Gastroesophageal sphincter (tissue), 4 donors: Measurements from ENCODE around the gene FAM13A. TPM values are rescaled to one million over a fixed set of nuclear protein-coding genes. Genes with fewer than 3 reads are reported as not detected.

Experiments
- ATAC-seq: fragments of 150-250 bp; one replicate; pipeline ENCODE4 v1.9.1; 2016; ENCODE audit warnings: mild to moderate bottlenecking, moderate library complexity
- H3K27ac ChIP-seq, 4 donors: fragments of 200-600 bp; sonication (generic) in 3 of 4; 1 replicate in 3 of 4; 2 replicates in 1 of 4; pipeline ENCODE4 v1.5.1; 2016 to 2019
- H3K27me3 ChIP-seq: fragments of 200-600 bp; sonication (generic); one replicate; pipeline ENCODE4 v1.5.1; 2019
- H3K36me3 ChIP-seq, 2 donors: fragments of 200-600 bp; sonication (generic); one replicate each; pipeline ENCODE4 v1.5.1; 2019; ENCODE audit warnings: control low read depth in 1 of 2
- H3K4me1 ChIP-seq, 3 donors: fragments of 200-600 bp; sonication (generic); 1 replicate in 2 of 3; 2 replicates in 1 of 3; pipeline ENCODE4 v1.5.1; 2016 to 2019; ENCODE audit warnings: control low read depth in 2 of 3
- H3K4me3 ChIP-seq, 2 donors: fragments of 200-600 bp; sonication (generic); one replicate each; pipeline ENCODE4 v1.5.1; 2019; ENCODE audit warnings: mild to moderate bottlenecking in 1 of 2, moderate library complexity in 1 of 2
- H3K9me3 ChIP-seq, 3 donors: fragments of 200-600 bp; sonication (generic); one replicate each; pipeline ENCODE4 v1.5.1; 2017 to 2019; ENCODE audit warnings: control low read depth in 2 of 3
- EP300 ChIP-seq: sonication (generic); formaldehyde crosslinking; IDR thresholded peaks from one replicate; pipeline ENCODE4 v1.6.1; 2017; ENCODE audit warnings: antibody characterized with exemption, mild to moderate bottlenecking
- POLR2A ChIP-seq, 2 donors: fragments of 450-650 bp; IDR thresholded peaks; one replicate each; pipeline ENCODE4 v1.6.1; 2017; ENCODE audit warnings: antibody characterized with exemption in 2 of 2, mild to moderate bottlenecking in 2 of 2, moderate library complexity in 1 of 2
- POLR2AphosphoS5 ChIP-seq: sonication (generic); formaldehyde crosslinking; IDR thresholded peaks from one replicate; pipeline ENCODE4 v1.6.1; 2017; ENCODE audit warnings: antibody characterized with exemption
- WGBS, 2 donors: methylation state at CpG; one replicate each; pipeline ENCODE4 v1.1.5; 2018; ENCODE audit warnings: low coverage in 1 of 2; 5-methylcytosine and 5-hydroxymethylcytosine counted together
- total RNA-seq, 4 donors: library from RNA; depleted of rRNA; stranded (reverse); fragments of >200 nt; gene quantifications; one replicate each; pipeline ENCODE4 v1.1.0, GENCODE V29; 2016
- TF ChIP-seq, protein P1 (sequence below), 4 experiments: fragments of 200-600 bp in 2 of 4; fragments of 450-650 bp in 2 of 4; sonication (generic) in 1 of 4; IDR thresholded peaks; one replicate each; pipeline ENCODE4 v1.5.1; 2017 to 2019; ENCODE audit warnings: antibody characterized with exemption in 4 of 4, mild to moderate bottlenecking in 2 of 4, moderate library complexity in 2 of 4

The FAM13A gene
- total RNA-seq, 4 donors from 2014 or later, result 22.8 to 46.9 (median 35.2) TPM

DNA sequence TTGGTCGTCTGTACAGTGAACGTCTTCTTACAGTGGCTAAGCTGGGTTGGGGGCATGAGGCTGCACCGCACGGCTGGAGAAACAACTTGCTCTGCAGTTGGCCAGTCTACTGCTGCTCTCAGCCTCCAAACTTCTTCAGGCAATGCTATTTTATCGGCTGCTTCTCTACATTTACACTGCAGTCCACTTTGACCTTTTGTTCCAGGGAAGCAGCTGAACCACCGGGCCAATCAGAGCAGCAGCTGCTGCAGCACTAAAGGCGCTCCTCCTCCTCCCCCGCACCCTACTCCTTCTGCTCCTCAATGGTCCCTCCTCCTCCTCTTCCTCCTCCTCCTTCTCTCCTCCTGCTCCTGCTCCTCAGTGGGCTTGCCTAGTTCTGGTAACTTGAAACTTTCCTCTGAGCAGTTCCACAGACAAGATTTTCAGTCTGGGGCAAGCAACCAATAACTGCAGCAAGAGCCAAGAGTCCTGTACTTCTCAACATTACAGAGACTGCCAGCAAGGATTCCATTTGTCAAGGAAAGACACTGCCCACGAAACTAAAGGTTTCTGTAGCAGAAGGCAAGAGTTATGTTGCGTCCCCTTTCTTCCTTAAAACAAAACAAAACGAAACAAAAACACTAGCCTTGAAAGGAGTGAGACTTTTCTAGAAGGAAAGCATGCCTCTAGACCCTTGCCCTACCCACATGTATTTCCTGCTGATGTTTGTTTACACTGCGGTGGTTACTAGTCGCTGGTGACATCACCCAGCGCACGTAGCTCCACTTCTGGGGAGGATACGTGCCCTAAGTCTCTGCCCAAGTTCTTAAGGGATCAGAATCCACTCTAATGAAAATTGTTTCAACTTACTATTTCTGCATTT is 233.7 kb downstream of the FAM13A start:
- peak overlapping the region; percentile 54 to 96 for H3K4me3 ChIP-seq
- 0 to 1% methylated on average over 13 to 14 of the region's 16 CpGs for WGBS, 2 donors
- ATAC-seq, result peak; percentile 96
- no peaks in the 10 kb centered on the region for H3K27me3 ChIP-seq
- H3K27ac ChIP-seq, result peak overlapping the region; percentile 82 to 99 (median 86)
- no peaks in the 10 kb centered on the region for H3K9me3 ChIP-seq
- H3K4me1 ChIP-seq, result peaks cover 4 to 55% (median 16%) of the 10 kb centered on the region in 3 donors
- peak; percentile 54 for TF ChIP-seq POLR2A (IDR thresholded peaks at IDR 0.05)
- TF ChIP-seq, protein P1, sequence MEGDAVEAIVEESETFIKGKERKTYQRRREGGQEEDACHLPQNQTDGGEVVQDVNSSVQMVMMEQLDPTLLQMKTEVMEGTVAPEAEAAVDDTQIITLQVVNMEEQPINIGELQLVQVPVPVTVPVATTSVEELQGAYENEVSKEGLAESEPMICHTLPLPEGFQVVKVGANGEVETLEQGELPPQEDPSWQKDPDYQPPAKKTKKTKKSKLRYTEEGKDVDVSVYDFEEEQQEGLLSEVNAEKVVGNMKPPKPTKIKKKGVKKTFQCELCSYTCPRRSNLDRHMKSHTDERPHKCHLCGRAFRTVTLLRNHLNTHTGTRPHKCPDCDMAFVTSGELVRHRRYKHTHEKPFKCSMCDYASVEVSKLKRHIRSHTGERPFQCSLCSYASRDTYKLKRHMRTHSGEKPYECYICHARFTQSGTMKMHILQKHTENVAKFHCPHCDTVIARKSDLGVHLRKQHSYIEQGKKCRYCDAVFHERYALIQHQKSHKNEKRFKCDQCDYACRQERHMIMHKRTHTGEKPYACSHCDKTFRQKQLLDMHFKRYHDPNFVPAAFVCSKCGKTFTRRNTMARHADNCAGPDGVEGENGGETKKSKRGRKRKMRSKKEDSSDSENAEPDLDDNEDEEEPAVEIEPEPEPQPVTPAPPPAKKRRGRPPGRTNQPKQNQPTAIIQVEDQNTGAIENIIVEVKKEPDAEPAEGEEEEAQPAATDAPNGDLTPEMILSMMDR (IDR thresholded peaks at IDR 0.05), result no peak
- TF ChIP-seq POLR2AphosphoS5, result peak; percentile 77
- no peaks in the 10 kb centered on the region for H3K36me3 ChIP-seq

DNA sequence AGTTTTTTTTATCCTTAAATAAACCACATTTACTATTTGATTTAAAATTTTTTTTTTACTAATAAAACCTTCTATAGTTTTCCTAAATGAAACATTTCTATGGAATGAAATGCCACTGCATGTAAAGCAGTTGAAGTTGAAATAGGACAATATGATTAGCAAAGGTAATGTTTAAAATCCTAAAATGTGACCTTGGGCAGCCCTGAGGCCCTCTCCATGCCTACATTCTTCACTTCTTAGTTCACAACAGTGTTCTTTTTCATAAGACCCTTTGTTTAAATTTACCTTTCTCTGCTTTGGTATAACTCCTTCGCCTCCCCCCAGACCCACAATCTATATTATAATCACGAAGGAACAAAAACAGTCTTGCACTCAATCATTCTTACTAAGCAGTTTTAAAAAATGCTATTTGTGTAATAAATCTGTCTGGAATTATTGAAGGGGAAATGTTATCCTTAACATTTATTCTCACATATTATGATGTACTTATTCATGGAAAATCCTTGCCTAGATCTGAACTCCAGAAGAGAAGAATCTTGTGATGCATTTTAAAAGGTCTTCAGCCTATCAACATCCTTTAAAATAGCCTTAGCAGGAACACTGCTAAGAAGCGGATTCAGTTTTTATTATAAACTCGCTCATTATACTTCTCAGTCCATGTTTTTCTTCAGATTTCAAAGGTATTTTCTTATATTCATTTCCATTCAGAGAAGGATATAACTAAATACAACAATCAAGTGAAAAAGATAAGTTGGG is 234.8 kb downstream of the FAM13A start:
- peaks cover 4 to 60% (median 16%) of the 10 kb centered on the region in 3 donors for H3K4me1 ChIP-seq
- no peaks in the 10 kb centered on the region for H3K36me3 ChIP-seq
- ATAC-seq, result no peak
- 8 to 19% methylated on average over 2 to 4 of the region's 4 CpGs for WGBS, 2 donors
- no peak for TF ChIP-seq POLR2AphosphoS5
- TF ChIP-seq POLR2A (IDR thresholded peaks at IDR 0.05), result no peak
- TF ChIP-seq, protein P1 (IDR thresholded peaks at IDR 0.05), result no peak
- no peak for TF ChIP-seq EP300
- H3K27ac ChIP-seq, result peak overlapping the region; percentile 82 to 99 (median 86)
- H3K9me3 ChIP-seq, result no peaks in the 10 kb centered on the region
- peak overlapping the region; percentile 54 to 96 for H3K4me3 ChIP-seq
- H3K27me3 ChIP-seq, result no peaks in the 10 kb centered on the region

DNA sequence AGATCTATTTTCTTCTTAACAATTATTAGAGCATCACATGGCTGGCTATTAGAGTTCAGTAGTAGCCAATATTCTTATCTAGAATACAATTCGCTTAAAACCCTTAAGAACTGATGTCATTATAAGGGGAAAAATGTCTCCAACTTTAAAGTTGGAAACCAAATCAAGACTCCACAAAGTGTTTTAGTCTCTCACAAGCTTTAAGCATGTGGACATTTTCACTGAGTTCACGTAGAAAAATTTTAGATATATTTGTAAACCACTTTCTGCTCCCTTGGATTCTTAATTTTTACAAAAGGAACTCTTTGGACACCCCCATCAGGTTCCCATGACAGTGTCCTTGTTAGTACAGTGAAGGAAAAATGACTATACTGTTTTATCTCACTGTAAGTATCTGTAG is 235.5 kb downstream of the FAM13A start:
- Histone ChIP-seq H3K36me3 (no peaks in the 10 kb centered on the region), H3K4me1 (peaks cover 4 to 64% (median 16%) of the 10 kb centered on the region in 3 donors), H3K27me3 (no peaks in the 10 kb centered on the region), H3K27ac (peak overlapping the region in 2 of 4 donors; percentile 84 to 87), H3K4me3 (peak overlapping the region; percentile 54 to 96), H3K9me3 (no peaks in the 10 kb centered on the region)
- TF ChIP-seq POLR2A (IDR thresholded peaks at IDR 0.05) (no peak), EP300 (no peak), POLR2AphosphoS5 (no peak)
- TF ChIP-seq, protein P1 (IDR thresholded peaks at IDR 0.05), result no peak
- 18 to 25% methylated on average over 2 of the region's 2 CpGs for WGBS, 2 donors
- ATAC-seq, result no peak

DNA sequence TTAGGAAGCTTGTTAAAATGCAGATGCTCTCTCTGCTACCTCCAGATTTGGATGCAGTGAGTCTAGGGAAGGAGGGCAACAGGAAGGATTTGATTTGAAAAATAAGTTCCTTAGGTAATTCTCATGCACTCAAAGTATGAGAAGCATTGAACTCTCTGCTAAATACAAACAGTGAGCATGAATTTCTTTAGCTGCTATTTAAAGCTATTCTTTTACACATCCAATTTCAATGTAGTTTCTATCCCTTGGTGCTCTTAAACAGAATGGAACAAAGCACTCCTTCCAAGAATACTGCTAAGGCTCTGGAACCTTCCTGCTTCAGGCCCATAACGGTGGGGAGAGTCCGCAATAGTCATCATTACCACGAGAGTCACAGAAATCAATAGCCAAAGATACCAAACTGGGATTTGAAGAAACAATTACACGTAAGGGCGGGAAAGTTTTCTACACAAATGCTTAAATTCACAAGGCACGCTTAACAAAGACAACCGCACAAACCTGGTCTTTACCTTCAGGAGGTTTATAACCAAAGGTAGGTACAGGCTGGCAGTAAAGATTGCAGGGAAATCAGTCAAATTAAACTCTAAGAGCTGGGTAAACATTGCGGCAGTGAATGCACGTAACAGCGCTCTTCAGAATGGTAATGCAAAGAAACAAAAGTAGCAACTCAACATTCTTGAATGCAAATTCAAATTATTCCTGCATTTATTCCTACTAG is 236.1 kb downstream of the FAM13A start:
- Histone ChIP-seq H3K27ac (peak overlapping the region; percentile 34 to 87 (median 59)), H3K4me3 (peak overlapping the region; percentile 54 to 96), H3K4me1 (peaks cover 4 to 67% (median 16%) of the 10 kb centered on the region in 3 donors), H3K36me3 (no peaks in the 10 kb centered on the region), H3K27me3 (no peaks in the 10 kb centered on the region), H3K9me3 (no peaks in the 10 kb centered on the region)
- TF ChIP-seq EP300, result no peak
- WGBS, 2 donors, result 48 to 49% methylated on average over 7 to 10 of the region's 10 CpGs
- ATAC-seq, result no peak
